HUES6 (cell line): ENCODE data around the gene CNOT4.

Source experiments
- H3K27ac ChIP-seq: 2 replicates; pipeline ENCODE4 v1.7.0; 2013; ENCODE audit warnings: low read depth, mild to moderate bottlenecking, low read length, inconsistent platforms
- H3K27me3 ChIP-seq: 2 replicates; pipeline ENCODE4 v1.6.1; 2013; ENCODE audit warnings: low read length; ENCODE audit not compliant: control insufficient read depth, insufficient read depth
- H3K36me3 ChIP-seq: 2 replicates; pipeline ENCODE4 v1.6.1; 2013; ENCODE audit warnings: low read length; ENCODE audit not compliant: control insufficient read depth, insufficient read depth
- H3K4me1 ChIP-seq: 2 replicates; pipeline ENCODE4 v1.6.1; 2013; ENCODE audit warnings: low read length; ENCODE audit not compliant: control insufficient read depth, insufficient read depth
- H3K4me3 ChIP-seq: 2 replicates; pipeline ENCODE4 v1.5.1; 2013; ENCODE audit warnings: low read depth, low read length
- H3K9ac ChIP-seq: one replicate; pipeline ENCODE4 v1.6.1; 2013; ENCODE audit warnings: mild to moderate bottlenecking, low read length
- H3K9me3 ChIP-seq: 2 replicates; pipeline ENCODE4 v1.6.1; 2013; ENCODE audit warnings: low read depth, low read length; ENCODE audit not compliant: control insufficient read depth, insufficient read depth

The CNOT4 gene

DNA sequence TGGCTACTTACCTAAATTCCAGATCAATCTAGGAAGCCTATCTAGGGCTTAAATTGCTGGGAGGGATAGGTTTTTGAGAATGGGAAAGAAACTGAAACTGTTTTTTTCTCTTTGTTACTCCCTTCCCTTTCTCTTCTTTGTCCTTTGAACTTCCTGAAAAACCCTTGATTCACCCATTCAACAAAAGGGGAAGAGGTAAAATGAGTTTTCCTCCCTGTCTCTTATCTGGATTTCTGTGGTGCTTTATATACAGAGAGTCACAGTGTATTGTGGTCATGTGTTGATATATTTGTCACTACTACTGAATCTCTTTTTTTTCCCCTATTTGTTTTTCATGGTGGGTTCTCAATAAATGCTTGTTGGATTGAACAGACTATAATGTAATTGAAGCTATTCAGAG lies 28.0 kb upstream of the CNOT4 start:
- H3K4me1 ChIP-seq, result no peaks in the 10 kb centered on the region
- no peaks in the 10 kb centered on the region for H3K36me3 ChIP-seq
- no peak overlapping the region for H3K27ac ChIP-seq
- H3K4me3 ChIP-seq, result no peak overlapping the region
- H3K9ac ChIP-seq, result no peak overlapping the region
- no peaks in the 10 kb centered on the region for H3K9me3 ChIP-seq
- H3K27me3 ChIP-seq, result no peaks in the 10 kb centered on the region

DNA sequence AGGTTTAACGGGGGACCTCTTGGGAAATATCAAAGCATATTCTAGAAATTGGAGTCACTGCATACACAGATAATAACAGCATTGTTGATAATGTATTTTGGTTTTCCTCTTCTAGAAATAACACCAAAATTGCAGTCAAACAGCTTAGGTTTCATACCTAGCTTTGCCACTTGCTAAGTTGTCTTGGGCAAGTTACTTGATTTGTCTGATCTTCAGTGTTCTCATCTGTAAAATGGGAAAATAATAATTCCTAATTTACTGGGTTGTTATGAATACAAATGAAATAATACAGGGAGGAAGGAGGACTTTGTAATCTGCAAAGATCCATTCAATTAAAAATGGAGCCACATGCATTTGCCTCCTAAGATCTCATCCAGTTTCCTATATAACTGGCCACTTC lies 27.6 kb upstream of the CNOT4 start:
- Histone ChIP-seq H3K4me1 (no peaks in the 10 kb centered on the region), H3K27ac (no peak overlapping the region), H3K9ac (no peak overlapping the region), H3K27me3 (no peaks in the 10 kb centered on the region), H3K36me3 (no peaks in the 10 kb centered on the region), H3K4me3 (no peak overlapping the region), H3K9me3 (no peaks in the 10 kb centered on the region)

DNA sequence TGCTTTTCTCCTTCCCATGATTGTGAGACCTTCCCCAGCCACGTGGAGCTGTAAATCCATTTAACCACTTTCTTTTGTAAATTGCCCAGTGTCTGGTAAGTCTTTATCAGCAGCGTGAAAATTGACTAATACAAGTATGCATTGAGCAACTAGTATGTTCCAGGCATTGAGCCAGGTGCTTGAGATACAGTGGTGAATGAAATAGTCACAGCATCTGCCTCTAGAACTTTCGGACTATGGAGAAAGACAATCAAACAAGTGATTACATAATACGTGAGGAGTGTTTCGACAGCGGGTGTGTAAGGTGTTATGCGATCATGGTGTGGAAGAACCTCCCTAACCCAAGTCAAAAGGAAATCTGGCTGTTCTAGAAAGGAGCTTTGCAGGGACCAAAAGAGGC lies 26.2 kb upstream of the CNOT4 start:
- Histone ChIP-seq H3K4me1 (no peaks in the 10 kb centered on the region), H3K4me3 (no peak overlapping the region), H3K27ac (no peak overlapping the region), H3K9me3 (no peaks in the 10 kb centered on the region), H3K36me3 (no peaks in the 10 kb centered on the region), H3K9ac (no peak overlapping the region), H3K27me3 (no peaks in the 10 kb centered on the region)

DNA sequence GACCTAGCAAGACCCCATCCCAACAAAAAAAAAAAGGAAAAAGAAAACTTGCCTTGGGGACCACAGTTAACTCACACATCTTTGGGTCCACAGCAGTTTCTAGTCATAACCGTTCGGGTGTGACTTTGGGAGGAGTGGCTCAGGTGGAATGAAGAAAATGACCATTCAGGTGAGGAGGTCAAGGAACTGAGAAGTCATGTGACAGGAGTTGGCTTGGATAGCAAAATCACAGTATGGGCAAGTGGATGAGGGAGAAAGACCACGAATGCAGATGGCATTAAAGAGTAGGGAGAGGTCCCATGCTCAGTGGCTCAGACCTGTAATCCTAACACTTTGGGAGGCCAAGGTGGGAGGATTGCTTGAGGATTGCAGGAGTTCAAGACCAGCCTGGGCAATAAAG lies 17.1 kb upstream of the CNOT4 start:
- Histone ChIP-seq H3K9ac (no peak overlapping the region), H3K36me3 (no peaks in the 10 kb centered on the region), H3K9me3 (no peaks in the 10 kb centered on the region), H3K4me3 (no peak overlapping the region), H3K4me1 (no peaks in the 10 kb centered on the region), H3K27ac (no peak overlapping the region), H3K27me3 (no peaks in the 10 kb centered on the region)

DNA sequence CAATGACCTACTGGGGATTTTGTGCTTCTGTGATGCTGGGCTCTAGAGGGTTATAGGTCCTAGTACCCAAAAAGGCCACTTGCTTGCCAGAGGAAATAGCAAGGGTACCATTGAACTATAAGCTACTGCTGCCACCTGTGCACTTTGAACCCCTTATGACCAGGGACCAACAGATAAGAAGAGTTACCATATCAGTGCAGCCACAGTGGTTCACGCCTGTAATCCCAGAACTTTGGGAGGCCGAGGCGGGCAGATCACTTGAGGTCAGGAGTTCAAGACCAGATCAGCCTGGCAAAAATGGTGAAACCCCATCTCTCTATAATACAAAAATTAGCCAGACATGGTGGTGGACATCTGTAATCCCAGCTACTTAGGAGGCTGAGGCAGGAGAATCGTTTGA lies 15.5 kb upstream of the CNOT4 start:
- no peak overlapping the region for H3K9ac ChIP-seq
- H3K36me3 ChIP-seq, result no peaks in the 10 kb centered on the region
- H3K4me3 ChIP-seq, result no peak overlapping the region
- H3K9me3 ChIP-seq, result no peaks in the 10 kb centered on the region
- no peak overlapping the region for H3K27ac ChIP-seq
- no peaks in the 10 kb centered on the region for H3K27me3 ChIP-seq
- H3K4me1 ChIP-seq, result no peaks in the 10 kb centered on the region

DNA sequence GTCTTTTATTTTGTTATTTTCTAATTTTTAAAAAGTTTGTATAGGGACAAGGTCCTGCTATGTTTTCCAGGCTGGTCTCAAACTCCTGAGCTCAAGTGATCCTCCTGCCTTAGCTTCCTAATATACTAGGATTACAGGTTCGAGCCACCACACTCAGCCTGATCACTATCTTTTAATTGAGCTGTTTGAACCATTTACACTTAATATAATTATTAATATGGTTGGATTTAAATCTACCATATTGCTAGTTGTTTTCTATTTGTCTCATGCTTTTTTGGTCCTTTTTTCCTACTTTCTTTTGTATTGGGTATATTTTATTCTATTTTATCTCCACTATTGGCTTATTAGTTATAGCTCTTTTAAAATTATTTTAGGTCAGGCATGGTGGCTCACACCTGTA lies 13.2 kb upstream of the CNOT4 start:
- H3K27ac ChIP-seq, result no peak overlapping the region
- H3K4me1 ChIP-seq, result 0 out of 2 replicates have a peak, but pooled peaks cover 3% of the 10 kb centered on the region
- no peaks in the 10 kb centered on the region for H3K9me3 ChIP-seq
- no peaks in the 10 kb centered on the region for H3K36me3 ChIP-seq
- H3K27me3 ChIP-seq, result no peaks in the 10 kb centered on the region
- H3K9ac ChIP-seq, result no peak overlapping the region
- no peak overlapping the region for H3K4me3 ChIP-seq

DNA sequence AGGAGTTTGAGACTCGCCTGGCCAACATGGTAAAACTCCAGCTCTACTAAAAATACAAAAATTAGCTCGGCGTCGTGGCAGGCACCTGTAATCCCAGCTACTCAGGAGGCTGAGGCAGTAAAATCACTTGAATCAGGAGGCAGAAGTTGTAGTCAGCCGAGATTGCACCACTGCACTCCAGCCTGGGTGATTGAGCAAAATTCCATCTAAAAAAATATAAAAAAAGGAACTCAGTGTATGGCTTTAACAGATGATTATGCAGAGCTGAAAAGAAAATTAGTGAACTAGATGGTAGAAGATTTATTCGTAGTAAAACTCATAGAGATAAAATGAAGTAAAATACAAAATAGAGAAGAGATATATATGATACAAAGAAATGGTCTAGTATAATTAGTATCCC lies 12.6 kb upstream of the CNOT4 start:
- Histone ChIP-seq H3K36me3 (no peaks in the 10 kb centered on the region), H3K9ac (no peak overlapping the region), H3K4me3 (no peak overlapping the region), H3K27me3 (no peaks in the 10 kb centered on the region), H3K9me3 (no peaks in the 10 kb centered on the region), H3K27ac (no peak overlapping the region), H3K4me1 (0 out of 2 replicates have a peak, but pooled peaks cover 3% of the 10 kb centered on the region)

DNA sequence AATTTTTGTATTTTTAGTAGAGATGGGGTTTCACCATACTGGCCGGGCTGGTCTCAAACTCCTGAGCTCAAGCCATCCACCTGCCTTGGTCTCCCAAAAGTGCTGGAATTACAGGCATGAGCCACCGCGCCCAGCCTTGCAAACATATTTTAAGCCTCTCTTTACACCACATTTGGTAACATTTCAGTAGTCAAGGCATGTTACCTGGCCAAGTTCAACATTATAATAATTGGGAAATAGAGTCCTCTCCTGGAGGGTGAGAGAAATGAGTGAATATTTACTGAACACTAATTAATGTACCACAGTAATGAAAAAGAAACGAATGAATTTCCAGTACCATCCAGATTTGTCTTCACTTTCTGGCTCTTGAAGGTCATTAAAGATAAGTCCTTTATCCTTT lies 10.0 kb upstream of the CNOT4 start:
- Histone ChIP-seq H3K9me3 (no peaks in the 10 kb centered on the region), H3K27ac (no peak overlapping the region), H3K9ac (no peak overlapping the region), H3K27me3 (no peaks in the 10 kb centered on the region), H3K36me3 (no peaks in the 10 kb centered on the region), H3K4me3 (no peak overlapping the region), H3K4me1 (0 out of 2 replicates have a peak, but pooled peaks cover 3% of the 10 kb centered on the region)

DNA sequence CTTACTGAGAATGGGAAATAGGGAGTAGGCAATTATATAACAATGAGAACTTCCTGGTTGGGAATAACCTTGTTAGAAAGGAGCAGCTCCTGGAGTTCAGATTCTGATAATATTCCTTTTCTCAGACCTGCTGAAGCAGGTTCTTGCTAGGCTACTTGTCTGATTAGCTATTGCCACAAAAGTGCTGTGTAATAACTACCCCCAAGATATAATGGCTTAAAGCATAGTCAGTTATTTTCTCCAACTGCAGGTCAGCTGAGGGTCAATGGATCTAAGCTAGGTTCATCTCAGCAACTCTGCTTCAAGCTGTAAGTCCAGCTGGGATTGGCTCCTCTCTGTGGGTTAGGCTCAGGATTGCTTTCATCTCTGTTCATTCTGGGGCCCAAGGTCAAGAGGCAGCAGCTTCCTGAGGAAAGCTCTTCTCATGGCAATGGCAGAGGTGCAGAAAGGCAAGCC lies 9.4 kb upstream of the CNOT4 start:
- H3K27ac ChIP-seq, result no peak overlapping the region
- 0 out of 2 replicates have a peak, but pooled peaks cover 3% of the 10 kb centered on the region for H3K4me1 ChIP-seq
- H3K4me3 ChIP-seq, result no peak overlapping the region
- H3K36me3 ChIP-seq, result no peaks in the 10 kb centered on the region
- no peaks in the 10 kb centered on the region for H3K27me3 ChIP-seq
- H3K9me3 ChIP-seq, result no peaks in the 10 kb centered on the region
- H3K9ac ChIP-seq, result no peak overlapping the region

DNA sequence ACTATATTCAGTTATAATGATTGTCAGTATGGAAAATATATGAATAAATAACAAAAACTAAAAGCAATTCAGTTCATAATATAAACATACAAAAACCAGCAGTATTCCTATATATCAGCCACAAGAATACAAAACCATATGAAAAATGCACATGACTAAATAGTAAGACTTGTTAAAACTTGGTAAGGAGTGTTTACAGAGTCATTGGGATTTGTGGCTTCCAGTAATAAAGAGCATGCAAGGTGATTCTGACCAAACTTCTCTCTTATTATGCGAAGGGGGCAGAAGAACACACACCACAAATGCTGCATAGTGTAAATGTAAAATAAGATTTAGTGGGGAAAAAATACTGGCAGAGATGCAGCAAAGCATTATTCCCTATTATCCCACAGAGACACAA lies 8.8 kb upstream of the CNOT4 start:
- no peaks in the 10 kb centered on the region for H3K9me3 ChIP-seq
- H3K4me3 ChIP-seq, result no peak overlapping the region
- no peak overlapping the region for H3K27ac ChIP-seq
- no peaks in the 10 kb centered on the region for H3K27me3 ChIP-seq
- H3K4me1 ChIP-seq, result 0 out of 2 replicates have a peak, but pooled peaks cover 3% of the 10 kb centered on the region
- H3K36me3 ChIP-seq, result no peaks in the 10 kb centered on the region
- H3K9ac ChIP-seq, result no peak overlapping the region

DNA sequence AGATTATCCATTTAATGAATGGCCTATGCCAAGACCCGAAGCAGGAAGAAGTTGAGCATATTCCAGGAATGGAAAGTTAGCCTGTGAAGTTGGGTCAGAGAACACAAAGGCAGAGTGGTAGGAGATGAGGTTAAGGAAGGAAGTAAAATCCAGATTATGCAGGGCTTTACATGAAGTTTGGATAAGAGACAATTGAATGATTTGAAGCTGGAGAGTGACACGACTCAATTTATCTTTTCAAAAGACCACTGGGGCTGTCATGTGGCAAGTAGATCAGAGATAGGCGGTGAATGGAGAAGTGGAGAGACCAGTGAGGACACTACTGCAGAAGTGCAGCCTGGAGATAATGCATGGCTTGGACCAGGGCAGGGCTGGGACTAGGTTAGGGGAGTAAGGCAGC lies 7.2 kb upstream of the CNOT4 start:
- H3K9me3 ChIP-seq, result no peaks in the 10 kb centered on the region
- H3K36me3 ChIP-seq, result no peaks in the 10 kb centered on the region
- H3K4me1 ChIP-seq, result 0 out of 2 replicates have a peak, but pooled peaks cover 3% of the 10 kb centered on the region
- no peak overlapping the region for H3K27ac ChIP-seq
- no peaks in the 10 kb centered on the region for H3K27me3 ChIP-seq
- H3K9ac ChIP-seq, result no peak overlapping the region
- no peak overlapping the region for H3K4me3 ChIP-seq

DNA sequence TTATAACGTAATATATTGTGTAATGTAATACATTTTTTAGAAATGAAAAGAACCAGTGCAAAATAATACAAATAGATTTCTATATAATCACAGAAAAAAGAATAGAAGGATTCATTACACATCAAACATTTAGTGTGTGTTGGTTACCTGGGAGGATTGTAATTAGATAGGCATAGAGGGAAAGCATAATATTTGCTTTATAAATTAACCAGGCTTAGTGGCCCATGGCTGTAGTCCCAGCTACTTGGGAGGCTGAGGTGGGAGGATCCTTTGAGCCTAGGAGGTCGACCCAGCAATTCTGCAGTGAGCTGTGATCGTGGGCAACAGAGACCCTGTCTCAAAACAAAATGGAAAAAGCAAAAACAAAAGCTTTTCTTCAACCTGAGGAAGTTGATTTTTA lies 5.0 kb upstream of the CNOT4 start:
- Histone ChIP-seq H3K4me3 (no peak overlapping the region), H3K9ac (no peak overlapping the region), H3K9me3 (no peaks in the 10 kb centered on the region), H3K27me3 (no peaks in the 10 kb centered on the region), H3K4me1 (0 out of 2 replicates have a peak, but pooled peaks cover 3% of the 10 kb centered on the region), H3K27ac (no peak overlapping the region), H3K36me3 (no peaks in the 10 kb centered on the region)
